ENCODE results near the gene HOXD11.

DNA sequence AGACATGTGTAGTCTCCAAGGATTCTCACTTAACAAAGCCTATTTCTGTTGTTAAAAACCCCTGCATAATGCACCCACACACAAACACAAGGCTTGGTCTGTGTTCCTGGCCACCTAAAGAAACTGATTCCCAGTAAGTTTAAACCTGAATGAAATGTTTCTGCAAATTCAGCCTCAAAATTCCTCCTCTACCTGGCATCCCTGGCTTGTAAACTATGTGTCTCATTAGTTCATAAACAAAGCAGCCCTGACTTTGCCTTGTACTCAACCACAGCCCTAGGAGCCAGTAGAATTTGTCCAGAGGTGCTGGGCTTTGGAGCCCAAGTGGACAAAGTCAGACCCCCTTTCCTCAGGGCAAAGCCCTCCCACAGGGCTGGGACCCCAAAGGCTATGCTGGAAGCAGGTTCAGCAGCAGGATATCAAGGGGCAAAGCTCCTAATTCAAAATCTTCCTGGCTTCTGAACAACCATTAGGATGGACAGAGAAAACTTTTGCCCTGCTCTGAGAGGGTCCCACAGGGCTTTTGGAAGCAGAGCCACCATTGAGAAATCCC is 17.2 kb upstream of the HOXD11 start:
- no peak for TF ChIP-seq POLR2A (IDR thresholded peaks at IDR 0.05)
- TF ChIP-seq, protein P1, sequence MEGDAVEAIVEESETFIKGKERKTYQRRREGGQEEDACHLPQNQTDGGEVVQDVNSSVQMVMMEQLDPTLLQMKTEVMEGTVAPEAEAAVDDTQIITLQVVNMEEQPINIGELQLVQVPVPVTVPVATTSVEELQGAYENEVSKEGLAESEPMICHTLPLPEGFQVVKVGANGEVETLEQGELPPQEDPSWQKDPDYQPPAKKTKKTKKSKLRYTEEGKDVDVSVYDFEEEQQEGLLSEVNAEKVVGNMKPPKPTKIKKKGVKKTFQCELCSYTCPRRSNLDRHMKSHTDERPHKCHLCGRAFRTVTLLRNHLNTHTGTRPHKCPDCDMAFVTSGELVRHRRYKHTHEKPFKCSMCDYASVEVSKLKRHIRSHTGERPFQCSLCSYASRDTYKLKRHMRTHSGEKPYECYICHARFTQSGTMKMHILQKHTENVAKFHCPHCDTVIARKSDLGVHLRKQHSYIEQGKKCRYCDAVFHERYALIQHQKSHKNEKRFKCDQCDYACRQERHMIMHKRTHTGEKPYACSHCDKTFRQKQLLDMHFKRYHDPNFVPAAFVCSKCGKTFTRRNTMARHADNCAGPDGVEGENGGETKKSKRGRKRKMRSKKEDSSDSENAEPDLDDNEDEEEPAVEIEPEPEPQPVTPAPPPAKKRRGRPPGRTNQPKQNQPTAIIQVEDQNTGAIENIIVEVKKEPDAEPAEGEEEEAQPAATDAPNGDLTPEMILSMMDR (IDR thresholded peaks at IDR 0.05): no peak
